ENCODE data around the gene RANBP3L.
"Not testable (repeated sequence)": the region's sequence is repeated elsewhere in the genome, so short reads cannot be mapped to it uniquely, and the experiment has no call there.

The RANBP3L gene

GRCh38 chr5:36285837-36286615 lies 15.7 kb downstream of the RANBP3L start:
- no peak for DNase-seq

- not testable (repeated sequence) for DNase-seq
Measured at GRCh38 chr5:36283775-36284174, 17.9 kb downstream of the RANBP3L start.

- DNase-seq: no peak
Measured at GRCh38 chr5:36281626-36282025, 20.1 kb downstream of the RANBP3L start.

GRCh38 chr5:36279054-36279698 lies 22.5 kb downstream of the RANBP3L start:
- no peak for DNase-seq

- DNase-seq: no peak
Measured at GRCh38 chr5:36277521-36278176, 24.1 kb downstream of the RANBP3L start.

DNA sequence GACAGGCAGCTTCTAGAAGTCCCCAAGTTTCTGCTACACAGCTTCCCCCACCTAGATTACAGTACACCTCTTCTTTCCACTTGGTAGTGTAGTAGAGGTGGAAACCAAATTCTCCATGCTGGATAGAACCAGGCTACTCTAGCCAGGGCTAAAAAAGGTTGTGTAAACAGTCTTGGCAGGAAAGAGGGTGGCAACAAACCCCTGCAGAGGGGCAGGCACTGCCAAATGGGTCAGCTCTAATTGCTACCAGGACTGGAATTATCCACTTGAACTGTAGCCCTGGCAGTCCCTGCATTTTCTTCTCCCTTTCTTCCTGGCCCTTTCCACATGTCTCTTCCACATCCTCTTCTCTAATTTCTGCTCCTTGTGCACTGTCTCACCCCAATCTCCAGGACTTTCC lies 24.8 kb downstream of the RANBP3L start:
- DNase-seq: no peak

- DNase-seq: no peak
Measured at GRCh38 chr5:36273809-36274526, 27.7 kb downstream of the RANBP3L start.

DNA sequence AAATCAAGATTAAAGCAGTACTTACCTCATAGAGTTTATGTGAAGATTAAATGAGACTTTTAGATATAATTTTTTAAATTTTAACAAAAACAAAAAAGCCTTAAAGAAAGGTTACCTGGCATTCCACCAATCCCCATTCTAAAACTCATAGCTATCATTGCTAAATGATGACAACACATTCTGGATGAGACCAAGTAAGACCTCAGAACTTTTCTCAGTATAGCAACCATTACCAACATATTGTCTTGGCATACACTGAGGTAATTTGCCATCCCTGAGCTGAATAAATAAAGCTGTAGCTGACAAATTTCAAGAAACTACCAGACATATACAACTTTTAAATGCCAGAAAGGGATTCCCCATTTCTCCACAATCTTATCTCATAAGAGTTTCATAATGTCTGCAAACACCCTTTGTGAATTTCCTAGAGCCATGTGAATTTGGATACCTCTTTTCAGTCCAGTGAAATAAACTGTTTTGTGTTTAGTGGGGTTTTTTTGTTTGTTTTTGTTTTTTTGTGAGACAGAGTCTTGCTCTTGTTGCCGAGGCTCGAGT lies 29.5 kb downstream of the RANBP3L start:
- DNase-seq: no peak

- DNase-seq: no peak
Measured at GRCh38 chr5:36270876-36271575, 30.7 kb downstream of the RANBP3L start.

DNA sequence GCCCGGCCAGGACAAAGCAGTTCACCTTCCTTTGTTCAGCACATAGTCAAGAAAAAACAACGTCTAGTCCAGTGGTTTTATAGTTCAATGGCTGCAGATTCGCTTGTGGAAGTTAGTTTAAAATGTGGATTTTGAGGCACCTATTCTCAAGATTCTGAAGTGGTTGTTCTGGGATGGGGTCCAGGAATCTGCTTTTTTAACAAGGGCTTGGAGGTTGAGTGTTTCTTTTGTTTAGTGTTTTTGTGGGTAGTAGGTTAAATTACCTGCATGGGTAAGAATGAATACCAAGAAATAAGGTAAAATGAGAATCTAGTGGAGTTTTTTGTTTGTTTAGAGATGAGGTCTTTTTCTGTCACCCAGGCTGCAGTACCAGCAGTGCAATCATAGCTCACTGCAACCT lies 31.5 kb downstream of the RANBP3L start:
- no peak for DNase-seq

- DNase-seq: no peak
Measured at GRCh38 chr5:36269478-36269877, 32.2 kb downstream of the RANBP3L start.

- no peak for DNase-seq
Measured at GRCh38 chr5:36267905-36268304, 33.8 kb downstream of the RANBP3L start.

- no peak for DNase-seq
Measured at GRCh38 chr5:36264202-36264760, 37.4 kb downstream of the RANBP3L start.

GRCh38 chr5:36261186-36261585 lies 40.5 kb downstream of the RANBP3L start:
- no peak for DNase-seq

DNA sequence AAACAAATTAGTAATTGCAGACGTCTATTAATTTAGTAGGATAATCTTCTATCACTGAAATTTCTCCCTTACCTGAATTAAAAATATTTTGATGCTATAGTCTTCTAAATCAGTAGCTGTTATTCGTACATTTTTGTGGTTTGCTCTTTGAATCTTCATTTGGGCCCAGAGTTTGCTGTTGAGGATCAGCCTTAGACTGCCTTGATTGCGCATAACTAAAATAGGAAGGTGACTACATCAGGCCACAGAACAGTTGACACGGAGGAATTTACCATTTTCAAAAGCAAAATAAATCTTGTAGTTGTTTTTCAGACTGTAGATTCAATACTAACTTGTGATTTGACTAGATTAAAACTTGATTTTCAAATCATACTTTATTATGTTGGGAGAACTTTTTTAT lies 48.1 kb downstream of the RANBP3L start:
- DNase-seq: no peak

- no peak for DNase-seq
Measured at GRCh38 chr5:36252722-36253365, 48.9 kb downstream of the RANBP3L start.

DNA sequence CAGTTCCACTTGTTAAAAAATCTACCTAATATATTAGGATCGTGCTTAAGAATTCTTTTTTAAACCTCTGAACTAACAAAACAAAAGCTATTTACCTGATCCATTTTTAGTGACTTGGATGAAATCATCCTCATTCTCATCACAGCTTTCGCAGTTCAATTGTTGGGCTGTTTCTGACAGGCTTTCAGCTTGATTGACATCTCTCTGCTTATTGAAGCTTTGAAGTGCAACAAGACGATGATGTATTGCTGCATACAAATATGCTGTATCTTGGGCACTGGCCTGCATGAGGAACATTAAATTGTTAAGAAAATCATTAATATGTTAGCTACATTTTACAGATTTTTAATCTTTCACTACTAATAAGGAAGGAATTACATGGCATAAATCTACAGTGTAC lies 50.5 kb downstream of the RANBP3L start:
- DNase-seq: no peak

- DNase-seq: no peak
Measured at GRCh38 chr5:36250427-36250826, 51.3 kb downstream of the RANBP3L start.

DNA sequence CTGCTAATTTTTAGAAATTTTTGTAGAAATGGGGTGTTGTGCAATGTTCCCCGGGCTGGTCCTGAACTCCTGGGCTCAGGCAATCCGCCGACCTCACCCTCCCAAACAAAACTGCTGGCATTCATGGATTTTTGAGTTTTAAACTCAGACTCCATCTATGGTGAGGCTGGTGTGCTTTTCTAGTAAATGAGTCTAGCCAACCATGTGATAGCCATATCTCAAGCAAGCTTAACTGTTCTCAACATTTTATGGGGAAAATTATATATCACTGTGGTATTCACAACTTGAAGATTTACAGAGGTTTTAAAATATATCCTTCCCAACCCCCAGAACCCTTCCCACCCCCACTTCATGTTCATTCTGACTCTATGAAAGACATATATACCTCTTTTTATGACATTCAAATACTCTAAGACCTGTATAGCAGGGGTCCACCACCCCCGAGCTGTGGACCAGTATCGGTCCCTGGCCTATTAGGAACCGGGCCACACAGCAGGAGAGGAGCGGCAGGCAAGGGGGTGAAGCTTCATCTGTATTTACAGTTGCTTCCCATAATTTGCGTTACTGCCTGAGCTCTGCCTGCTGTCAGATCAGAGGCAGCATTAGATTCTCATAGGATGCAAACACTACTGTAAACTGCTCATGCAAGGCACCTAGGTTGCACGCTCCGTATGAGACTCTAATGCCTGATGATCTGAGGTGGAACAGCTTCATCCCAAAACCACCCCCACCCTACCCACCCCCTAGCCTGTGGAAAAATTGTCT lies 55.5 kb downstream of the RANBP3L start:
- no peak for DNase-seq

DNA sequence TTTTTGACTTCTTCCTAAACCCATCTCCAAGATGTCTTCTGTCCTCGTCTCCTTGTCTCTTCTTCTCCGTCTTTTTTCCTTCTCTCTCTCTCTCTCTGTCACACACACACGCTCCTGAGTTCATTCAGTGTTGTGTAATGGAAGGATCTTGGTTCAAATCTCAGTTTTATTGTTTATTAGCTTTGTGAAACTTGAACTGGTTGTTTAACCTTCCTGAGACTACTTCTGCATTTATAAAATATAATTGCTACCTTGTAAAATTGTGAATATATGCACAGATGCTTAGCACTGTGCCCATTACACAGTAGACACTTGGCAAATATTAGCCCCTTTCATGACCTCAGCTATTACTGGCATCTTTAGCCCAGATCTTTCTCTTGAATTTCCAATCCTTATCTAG lies 57.6 kb downstream of the RANBP3L start:
- no peak for DNase-seq

- no peak for DNase-seq
Measured at GRCh38 chr5:36243653-36244052, 58.0 kb downstream of the RANBP3L start.
